Measurements from ENCODE around the gene CSRP3.

DNA sequence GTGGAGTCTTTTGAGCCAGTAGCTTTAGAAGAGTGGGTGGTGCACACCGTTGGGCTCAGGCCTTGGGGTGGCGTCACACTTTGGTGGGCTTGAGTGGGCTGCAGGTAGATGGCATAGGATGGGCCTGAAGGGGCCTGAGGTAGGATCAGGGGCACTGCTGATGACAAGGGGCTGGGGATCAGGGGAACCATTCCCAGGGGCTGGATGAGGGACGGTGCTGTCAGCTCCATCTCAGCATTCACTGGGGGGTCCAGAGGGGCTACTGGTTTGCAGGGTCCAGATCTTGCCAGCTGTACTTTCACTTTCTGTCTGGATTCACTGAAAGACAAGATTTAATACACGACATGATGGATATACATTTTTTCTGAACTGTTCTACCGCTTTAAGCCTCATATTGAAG lies 27.9 kb upstream of the CSRP3 start:
- TF ChIP-seq, protein P1, sequence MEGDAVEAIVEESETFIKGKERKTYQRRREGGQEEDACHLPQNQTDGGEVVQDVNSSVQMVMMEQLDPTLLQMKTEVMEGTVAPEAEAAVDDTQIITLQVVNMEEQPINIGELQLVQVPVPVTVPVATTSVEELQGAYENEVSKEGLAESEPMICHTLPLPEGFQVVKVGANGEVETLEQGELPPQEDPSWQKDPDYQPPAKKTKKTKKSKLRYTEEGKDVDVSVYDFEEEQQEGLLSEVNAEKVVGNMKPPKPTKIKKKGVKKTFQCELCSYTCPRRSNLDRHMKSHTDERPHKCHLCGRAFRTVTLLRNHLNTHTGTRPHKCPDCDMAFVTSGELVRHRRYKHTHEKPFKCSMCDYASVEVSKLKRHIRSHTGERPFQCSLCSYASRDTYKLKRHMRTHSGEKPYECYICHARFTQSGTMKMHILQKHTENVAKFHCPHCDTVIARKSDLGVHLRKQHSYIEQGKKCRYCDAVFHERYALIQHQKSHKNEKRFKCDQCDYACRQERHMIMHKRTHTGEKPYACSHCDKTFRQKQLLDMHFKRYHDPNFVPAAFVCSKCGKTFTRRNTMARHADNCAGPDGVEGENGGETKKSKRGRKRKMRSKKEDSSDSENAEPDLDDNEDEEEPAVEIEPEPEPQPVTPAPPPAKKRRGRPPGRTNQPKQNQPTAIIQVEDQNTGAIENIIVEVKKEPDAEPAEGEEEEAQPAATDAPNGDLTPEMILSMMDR (conservative IDR thresholded peaks at IDR 0.05) = no peak
- TF ChIP-seq EZH2 (IDR thresholded peaks at IDR 0.05; ENCODE audit: low read depth) = no peak
